Keratinocyte (primary cell): Measurements from ENCODE around the gene RIPOR2. TPM values are rescaled to one million over a fixed set of nuclear protein-coding genes. Genes with fewer than 3 reads are reported as not detected.

Experiments used
- DNase-seq: peaks from one replicate; pipeline ENCODE4 v3.0.0-alpha.2; 2011; ENCODE audit warnings: low read depth, missing footprints, low spot score
- FAIRE-seq: peaks from 2 replicates; lab custom pipeline; 2011; peaks lifted over from hg19 to GRCh38; lab: Jason Lieb, UNC
- H2AFZ ChIP-seq: 2 replicates; pipeline ENCODE4 v1.6.0; 2012; ENCODE audit warnings: low read length, control low read depth, inconsistent platforms; ENCODE audit not compliant: control insufficient read depth
- H3K27ac ChIP-seq: 2 replicates; pipeline ENCODE4 v1.5.1; 2011; ENCODE audit warnings: low read length; ENCODE audit not compliant: control insufficient read depth, insufficient read depth
- H3K27me3 ChIP-seq: 3 replicates; pipeline ENCODE4 v1.6.0; 2011; ENCODE audit warnings: low read length; ENCODE audit not compliant: control insufficient read depth, insufficient read depth; ENCODE audit errors: extremely low read depth
- H3K36me3 ChIP-seq, 2 experiments: 2 replicates in 1 of 2; 3 replicates in 1 of 2; pipeline ENCODE4 v1.5.1; 2011; ENCODE audit warnings: low read length in 2 of 2, mild to moderate bottlenecking in 1 of 2; ENCODE audit not compliant: control insufficient read depth in 2 of 2, insufficient read depth in 2 of 2; ENCODE audit errors: extremely low read depth in 1 of 2
- H3K4me1 ChIP-seq: 3 replicates; pipeline ENCODE4 v1.5.1; 2011; ENCODE audit warnings: low read length; ENCODE audit not compliant: control insufficient read depth, insufficient read depth; ENCODE audit errors: extremely low read depth
- H3K4me2 ChIP-seq: 3 replicates; pipeline ENCODE4 v1.6.0; 2011; ENCODE audit warnings: low read depth, low read length; ENCODE audit not compliant: control insufficient read depth, insufficient read depth; ENCODE audit errors: extremely low read depth
- H3K4me3 ChIP-seq, 3 experiments: fragments of 200-600 bp in 1 of 3; sonication (generic) in 1 of 3; 2 replicates in 2 of 3; 3 replicates in 1 of 3; pipeline ENCODE4 v1.5.1; 2011 to 2016; ENCODE audit warnings: low read length in 3 of 3, mild to moderate bottlenecking in 3 of 3, control low read depth in 2 of 3, inconsistent platforms in 1 of 3, low read depth in 1 of 3, mixed read lengths in 1 of 3, mixed run types in 1 of 3, moderate library complexity in 1 of 3; ENCODE audit not compliant: control insufficient read depth in 2 of 3, insufficient read depth in 2 of 3; ENCODE audit errors: extremely low read depth in 1 of 3
- H3K79me2 ChIP-seq: 2 replicates; pipeline ENCODE4 v1.6.0; 2012; ENCODE audit warnings: low read length; ENCODE audit not compliant: control insufficient read depth, insufficient read depth
- H3K9ac ChIP-seq: 3 replicates; pipeline ENCODE4 v1.6.0; 2011; ENCODE audit warnings: low read length; ENCODE audit not compliant: control insufficient read depth, insufficient read depth; ENCODE audit errors: extremely low read depth
- H3K9me1 ChIP-seq: 3 replicates; pipeline ENCODE4 v1.6.0; 2011; ENCODE audit warnings: low read length; ENCODE audit not compliant: control insufficient read depth, insufficient read depth; ENCODE audit errors: extremely low read depth
- H3K9me3 ChIP-seq: 2 replicates; pipeline ENCODE4 v1.5.1; 2012; ENCODE audit warnings: low read depth, low read length; ENCODE audit not compliant: control insufficient read depth
- H4K20me1 ChIP-seq: 3 replicates; pipeline ENCODE4 v1.6.0; 2011; ENCODE audit warnings: low read length; ENCODE audit not compliant: control insufficient read depth, insufficient read depth; ENCODE audit errors: extremely low read depth
- EZH2 ChIP-seq: IDR thresholded peaks from one replicate; pipeline ENCODE4 v1.6.1; 2012; ENCODE audit warnings: inconsistent platforms, mild to moderate bottlenecking, low read length, moderate library complexity
- dilution Hi-C: fragments of 300-500 bp; cut with MboI; formaldehyde crosslinking; loops from one replicate; pipeline ENCODE4 v1.7.0; 2020; ENCODE audit warnings: low sequenced_read_pairs; ENCODE audit not compliant: extremely low pct_ligation_motif_present
- polyA plus RNA-seq, 5 experiments: library from polyadenylated mRNA; depleted of rRNA in 3 of 5; stranded (reverse) in 3 of 5; stranded (forward) in 1 of 5; unstranded in 1 of 5; fragments of >200 nt; gene quantifications; 1 replicate in 1 of 5; 2 replicates in 3 of 5; 3 replicates in 1 of 5; pipeline versions ENCODE4 v1.2.1 to v1.2.3, GENCODE V29; 2011 to 2012; ENCODE audit warnings: missing spikeins in 2 of 5, low read depth in 1 of 5, low replicate concordance in 1 of 5
- TF ChIP-seq, protein P1 (sequence below), 3 experiments: IDR thresholded peaks in 1 of 3; conservative IDR thresholded peaks in 1 of 3; optimal IDR thresholded peaks in 1 of 3; 2 replicates in 2 of 3; 3 replicates in 1 of 3; pipeline versions ENCODE3 to v1.5.1; 2011; ENCODE audit warnings: low read length in 3 of 3, mild to moderate bottlenecking in 3 of 3, moderate library complexity in 2 of 3, control low read depth in 1 of 3, inconsistent platforms in 1 of 3; ENCODE audit not compliant: insufficient read depth in 2 of 3; ENCODE audit errors: extremely low read depth in 1 of 3

Gene RIPOR2
- polyA plus RNA-seq, 1 donor (not counting 4 experiments of a cell fraction or from before 2014, with no cell fraction given), result 0.07 TPM

GRCh38 chr6:24825130-24825630 is 110.6 kb downstream of the RIPOR2 start:
- no peaks in the 10 kb centered on the region for H3K79me2 ChIP-seq
- FAIRE-seq, result no peak
- H3K4me3 ChIP-seq, result no peak overlapping the region
- H4K20me1 ChIP-seq, result no peaks in the 10 kb centered on the region
- H3K9me3 ChIP-seq, result no peaks in the 10 kb centered on the region
- H3K36me3 ChIP-seq, result no peaks in the 10 kb centered on the region
- no peak for DNase-seq
- TF ChIP-seq, protein P1, sequence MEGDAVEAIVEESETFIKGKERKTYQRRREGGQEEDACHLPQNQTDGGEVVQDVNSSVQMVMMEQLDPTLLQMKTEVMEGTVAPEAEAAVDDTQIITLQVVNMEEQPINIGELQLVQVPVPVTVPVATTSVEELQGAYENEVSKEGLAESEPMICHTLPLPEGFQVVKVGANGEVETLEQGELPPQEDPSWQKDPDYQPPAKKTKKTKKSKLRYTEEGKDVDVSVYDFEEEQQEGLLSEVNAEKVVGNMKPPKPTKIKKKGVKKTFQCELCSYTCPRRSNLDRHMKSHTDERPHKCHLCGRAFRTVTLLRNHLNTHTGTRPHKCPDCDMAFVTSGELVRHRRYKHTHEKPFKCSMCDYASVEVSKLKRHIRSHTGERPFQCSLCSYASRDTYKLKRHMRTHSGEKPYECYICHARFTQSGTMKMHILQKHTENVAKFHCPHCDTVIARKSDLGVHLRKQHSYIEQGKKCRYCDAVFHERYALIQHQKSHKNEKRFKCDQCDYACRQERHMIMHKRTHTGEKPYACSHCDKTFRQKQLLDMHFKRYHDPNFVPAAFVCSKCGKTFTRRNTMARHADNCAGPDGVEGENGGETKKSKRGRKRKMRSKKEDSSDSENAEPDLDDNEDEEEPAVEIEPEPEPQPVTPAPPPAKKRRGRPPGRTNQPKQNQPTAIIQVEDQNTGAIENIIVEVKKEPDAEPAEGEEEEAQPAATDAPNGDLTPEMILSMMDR (optimal IDR thresholded peaks at IDR 0.05 in 1 of 3, IDR thresholded peaks at IDR 0.05 in 1 of 3, conservative IDR thresholded peaks at IDR 0.05 in 1 of 3; ENCODE audit: extremely low read depth in 1 of 3, insufficient read depth in 2 of 3, low read length in 3 of 3), result no peak
- no peak for TF ChIP-seq EZH2
- no peaks in the 10 kb centered on the region for H3K27me3 ChIP-seq
- peak overlapping the region; percentile 62 for H2AFZ ChIP-seq
- H3K4me2 ChIP-seq, result no peak overlapping the region
- H3K4me1 ChIP-seq, result peaks cover 10% of the 10 kb centered on the region
- H3K27ac ChIP-seq, result no peak overlapping the region
- dilution Hi-C loops, result no loop called here
- no peak overlapping the region for H3K9ac ChIP-seq
- H3K9me1 ChIP-seq, result no peaks in the 10 kb centered on the region

DNA sequence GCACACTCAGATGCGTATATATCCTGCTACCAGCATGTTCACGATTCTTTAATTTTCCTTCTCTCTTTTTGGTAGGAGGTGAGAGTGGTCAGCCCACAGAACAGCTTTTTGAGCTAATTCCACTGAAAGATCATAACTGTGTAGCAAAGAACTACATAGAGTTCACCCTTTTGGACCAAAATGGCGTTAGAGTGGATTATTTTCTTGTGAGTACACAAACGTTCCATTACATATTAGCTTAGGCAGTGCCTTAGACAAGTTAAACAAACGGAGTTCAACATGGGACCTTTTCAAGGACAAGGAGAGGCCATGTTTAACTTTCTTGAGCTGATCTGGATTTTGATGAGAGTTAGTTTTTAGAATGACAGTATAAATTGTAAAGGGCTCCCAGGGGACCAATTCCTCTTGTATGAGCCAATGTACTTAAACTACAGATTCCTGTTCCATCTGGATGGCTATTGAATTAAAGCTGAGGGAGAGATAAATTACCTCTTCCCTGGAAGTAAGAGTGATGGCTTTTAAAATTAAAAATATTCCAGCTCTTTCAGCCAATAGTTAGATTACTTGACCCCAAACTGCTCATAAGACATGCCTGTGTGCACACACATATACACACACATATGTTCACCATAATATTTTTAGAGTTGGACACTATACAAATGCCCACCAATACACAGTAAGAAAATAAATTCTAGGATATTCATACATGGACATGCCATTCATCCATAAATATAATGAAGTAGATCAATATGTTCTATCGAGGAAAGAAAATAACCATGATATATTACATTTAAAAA is 111.4 kb downstream of the RIPOR2 start:
- Histone ChIP-seq H3K27ac (no peak overlapping the region), H3K79me2 (no peaks in the 10 kb centered on the region), H3K9me3 (no peaks in the 10 kb centered on the region), H3K9ac (no peak overlapping the region), H3K4me2 (no peak overlapping the region), H3K27me3 (no peaks in the 10 kb centered on the region), H3K36me3 (no peaks in the 10 kb centered on the region), H3K4me3 (no peak overlapping the region), H3K4me1 (peaks cover 10% of the 10 kb centered on the region), H4K20me1 (no peaks in the 10 kb centered on the region), H2AFZ (no peak overlapping the region), H3K9me1 (no peaks in the 10 kb centered on the region)
- no peak for TF ChIP-seq EZH2
- TF ChIP-seq, protein P1 (optimal IDR thresholded peaks at IDR 0.05 in 1 of 3, IDR thresholded peaks at IDR 0.05 in 1 of 3, conservative IDR thresholded peaks at IDR 0.05 in 1 of 3; ENCODE audit: extremely low read depth in 1 of 3, insufficient read depth in 2 of 3, low read length in 3 of 3), result no peak
- dilution Hi-C loops, result no loop called here
- FAIRE-seq, result no peak
- no peak for DNase-seq
